Prostate gland (tissue), 2 donors: ENCODE results near the gene SPTBN1.

Source experiments
- POLR2A ChIP-seq: fragments of 450-650 bp; IDR thresholded peaks from one replicate; pipeline ENCODE4 v1.6.1; 2016; ENCODE audit warnings: antibody characterized with exemption, mild to moderate bottlenecking
- POLR2AphosphoS5 ChIP-seq: sonication (generic); formaldehyde crosslinking; IDR thresholded peaks from one replicate; pipeline ENCODE4 v1.6.1; 2017; ENCODE audit warnings: antibody characterized with exemption
- TF ChIP-seq, protein P1 (sequence below), 4 experiments: fragments of 200-600 bp in 2 of 4; fragments of 450-650 bp in 2 of 4; sonication (generic) in 2 of 4; IDR thresholded peaks; 1 replicate in 3 of 4; 2 replicates in 1 of 4; pipeline ENCODE4 v1.5.1; 2016 to 2019; ENCODE audit warnings: antibody characterized with exemption in 4 of 4, mild to moderate bottlenecking in 2 of 4, moderate library complexity in 2 of 4

GRCh38 chr2:54601339-54601738 is 145.2 kb downstream of the SPTBN1 start:
- TF ChIP-seq, protein P1, sequence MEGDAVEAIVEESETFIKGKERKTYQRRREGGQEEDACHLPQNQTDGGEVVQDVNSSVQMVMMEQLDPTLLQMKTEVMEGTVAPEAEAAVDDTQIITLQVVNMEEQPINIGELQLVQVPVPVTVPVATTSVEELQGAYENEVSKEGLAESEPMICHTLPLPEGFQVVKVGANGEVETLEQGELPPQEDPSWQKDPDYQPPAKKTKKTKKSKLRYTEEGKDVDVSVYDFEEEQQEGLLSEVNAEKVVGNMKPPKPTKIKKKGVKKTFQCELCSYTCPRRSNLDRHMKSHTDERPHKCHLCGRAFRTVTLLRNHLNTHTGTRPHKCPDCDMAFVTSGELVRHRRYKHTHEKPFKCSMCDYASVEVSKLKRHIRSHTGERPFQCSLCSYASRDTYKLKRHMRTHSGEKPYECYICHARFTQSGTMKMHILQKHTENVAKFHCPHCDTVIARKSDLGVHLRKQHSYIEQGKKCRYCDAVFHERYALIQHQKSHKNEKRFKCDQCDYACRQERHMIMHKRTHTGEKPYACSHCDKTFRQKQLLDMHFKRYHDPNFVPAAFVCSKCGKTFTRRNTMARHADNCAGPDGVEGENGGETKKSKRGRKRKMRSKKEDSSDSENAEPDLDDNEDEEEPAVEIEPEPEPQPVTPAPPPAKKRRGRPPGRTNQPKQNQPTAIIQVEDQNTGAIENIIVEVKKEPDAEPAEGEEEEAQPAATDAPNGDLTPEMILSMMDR (IDR thresholded peaks at IDR 0.05): no peak
- TF ChIP-seq POLR2AphosphoS5 (no peak), POLR2A (no peak)
